Prostate gland (tissue), 2 donors: Measurements from ENCODE around the gene LGMN. TPM values are rescaled to one million over a fixed set of nuclear protein-coding genes. Genes with fewer than 3 reads are reported as not detected.

Experiments used
- DNase-seq: peaks from one replicate; pipeline ENCODE4 v3.0.0-alpha.2; 2019; ENCODE audit warnings: low spot score
- H3K27ac ChIP-seq, 2 donors: fragments of 200-600 bp; sonication (generic); 2 replicates each; pipeline ENCODE4 v1.5.1; 2017 to 2019
- H3K27me3 ChIP-seq: fragments of 200-600 bp; sonication (generic); replicated peaks from 2 replicates; pipeline ENCODE4 v1.5.1; 2019; ENCODE audit not compliant: insufficient read depth
- H3K36me3 ChIP-seq, 2 donors: fragments of 200-600 bp; sonication (generic); 1 replicate in 1 of 2; 2 replicates in 1 of 2; pipeline versions ENCODE4 v1.5.1 to v1.8.1; 2017 to 2019
- H3K4me1 ChIP-seq: fragments of 200-600 bp; sonication (generic); replicated peaks from 2 replicates; pipeline ENCODE4 v1.5.1; 2019
- H3K4me3 ChIP-seq, 2 donors: fragments of 200-600 bp; sonication (generic); 2 replicates each; pipeline ENCODE4 v1.5.1; 2017 to 2019
- H3K9me3 ChIP-seq: fragments of 200-600 bp; sonication (generic); 2 replicates; pipeline ENCODE4 v1.5.1; 2017
- CTCF ChIP-seq, 4 experiments: fragments of 200-600 bp in 2 of 4; fragments of 450-650 bp in 2 of 4; sonication (generic) in 2 of 4; IDR thresholded peaks; 1 replicate in 3 of 4; 2 replicates in 1 of 4; pipeline ENCODE4 v1.5.1; 2016 to 2019; ENCODE audit warnings: antibody characterized with exemption in 4 of 4, mild to moderate bottlenecking in 2 of 4, moderate library complexity in 2 of 4
- POLR2A ChIP-seq: fragments of 450-650 bp; IDR thresholded peaks from one replicate; pipeline ENCODE4 v1.6.1; 2016; ENCODE audit warnings: antibody characterized with exemption, mild to moderate bottlenecking
- POLR2AphosphoS5 ChIP-seq: sonication (generic); formaldehyde crosslinking; IDR thresholded peaks from one replicate; pipeline ENCODE4 v1.6.1; 2017; ENCODE audit warnings: antibody characterized with exemption
- WGBS: methylation state at CpG from one replicate; pipeline ENCODE4 v1.1.5; 2018; 5-methylcytosine and 5-hydroxymethylcytosine counted together
- intact Hi-C: fragments of 100-400 bp; cut with DNase I; formaldehyde crosslinking; loops from one replicate; pipeline ENCODE4 v1.14.2; 2022
- total RNA-seq, 2 donors: library from RNA; depleted of rRNA; stranded (reverse); fragments of >200 nt; gene quantifications; one replicate each; pipeline ENCODE4 v1.1.0, GENCODE V29; 2016

Gene LGMN
- total RNA-seq, 2 donors from 2014 or later, result 88.3 to 155 TPM

GRCh38 chr14:92734618-92735017 is 13.8 kb downstream of the LGMN start:
- TF ChIP-seq POLR2AphosphoS5, result no peak
- no peak for TF ChIP-seq POLR2A
- no peak for TF ChIP-seq CTCF (IDR thresholded peaks at IDR 0.05)
- intact Hi-C loops, result no loop called here
- WGBS, result 90% methylated on average over 7 of the region's 7 CpGs
- no peak overlapping the region for H3K27ac ChIP-seq
- peaks cover 0 to 5% of the 10 kb centered on the region in 2 donors for H3K36me3 ChIP-seq
- no peaks in the 10 kb centered on the region for H3K9me3 ChIP-seq
- H3K4me1 ChIP-seq, result no peaks in the 10 kb centered on the region
- H3K27me3 ChIP-seq, result no peaks in the 10 kb centered on the region
- H3K4me3 ChIP-seq, result no peak overlapping the region
- DNase-seq, result no peak

GRCh38 chr14:92733007-92733406 is 15.4 kb downstream of the LGMN start:
- Histone ChIP-seq H3K4me3 (no peak overlapping the region), H3K36me3 (peaks cover 0 to 5% of the 10 kb centered on the region in 2 donors), H3K4me1 (no peaks in the 10 kb centered on the region), H3K27me3 (no peaks in the 10 kb centered on the region), H3K27ac (no peak overlapping the region), H3K9me3 (no peaks in the 10 kb centered on the region)
- intact Hi-C loops, result no loop called here
- TF ChIP-seq POLR2AphosphoS5 (no peak), CTCF (IDR thresholded peaks at IDR 0.05) (no peak), POLR2A (no peak)
- WGBS, result 91% methylated on average over 4 of the region's 4 CpGs
- no peak for DNase-seq

GRCh38 chr14:92731622-92732115 is 16.8 kb downstream of the LGMN start:
- Histone ChIP-seq H3K9me3 (no peaks in the 10 kb centered on the region), H3K36me3 (peaks cover 0 to 5% of the 10 kb centered on the region in 2 donors), H3K4me3 (no peak overlapping the region), H3K27ac (no peak overlapping the region), H3K27me3 (no peaks in the 10 kb centered on the region), H3K4me1 (no peaks in the 10 kb centered on the region)
- 95% methylated on average over 3 of the region's 3 CpGs for WGBS
- no peak for DNase-seq
- TF ChIP-seq CTCF (IDR thresholded peaks at IDR 0.05) (no peak), POLR2AphosphoS5 (no peak), POLR2A (no peak)
- intact Hi-C loops, result no loop called here

- Histone ChIP-seq H3K36me3 (peaks cover 0 to 5% of the 10 kb centered on the region in 2 donors), H3K4me3 (no peak overlapping the region), H3K4me1 (peaks cover 8% of the 10 kb centered on the region), H3K27me3 (no peaks in the 10 kb centered on the region), H3K9me3 (no peaks in the 10 kb centered on the region), H3K27ac (no peak overlapping the region)
- TF ChIP-seq CTCF (IDR thresholded peaks at IDR 0.05) (no peak), POLR2AphosphoS5 (no peak), POLR2A (no peak)
- intact Hi-C loops, result no loop called here
- DNase-seq, result no peak
- 77% methylated on average over 14 of the region's 14 CpGs for WGBS
Measured at GRCh38 chr14:92729634-92730358, 18.6 kb downstream of the LGMN start.

- Histone ChIP-seq H3K9me3 (no peaks in the 10 kb centered on the region), H3K27me3 (no peaks in the 10 kb centered on the region), H3K4me3 (no peak overlapping the region), H3K36me3 (peaks cover 0 to 5% of the 10 kb centered on the region in 2 donors), H3K4me1 (peaks cover 8% of the 10 kb centered on the region), H3K27ac (no peak overlapping the region)
- 58% methylated on average over 8 of the region's 8 CpGs for WGBS
- no peak for DNase-seq
- no peak for TF ChIP-seq POLR2AphosphoS5
- intact Hi-C loops, result no loop called here
Measured at GRCh38 chr14:92728759-92729364, 19.6 kb downstream of the LGMN start.
